NCI-H510A (cell line): Measurements from ENCODE around the gene MRPL57.
"Not testable (repeated sequence)": the region's sequence is repeated elsewhere in the genome, so short reads cannot be mapped to it uniquely, and the experiment has no call there.

Experiments
- DNase-seq: peaks from one replicate; lab custom pipeline; 2025; lab: John Stamatoyannopoulos, UW

Gene MRPL57

DNA sequence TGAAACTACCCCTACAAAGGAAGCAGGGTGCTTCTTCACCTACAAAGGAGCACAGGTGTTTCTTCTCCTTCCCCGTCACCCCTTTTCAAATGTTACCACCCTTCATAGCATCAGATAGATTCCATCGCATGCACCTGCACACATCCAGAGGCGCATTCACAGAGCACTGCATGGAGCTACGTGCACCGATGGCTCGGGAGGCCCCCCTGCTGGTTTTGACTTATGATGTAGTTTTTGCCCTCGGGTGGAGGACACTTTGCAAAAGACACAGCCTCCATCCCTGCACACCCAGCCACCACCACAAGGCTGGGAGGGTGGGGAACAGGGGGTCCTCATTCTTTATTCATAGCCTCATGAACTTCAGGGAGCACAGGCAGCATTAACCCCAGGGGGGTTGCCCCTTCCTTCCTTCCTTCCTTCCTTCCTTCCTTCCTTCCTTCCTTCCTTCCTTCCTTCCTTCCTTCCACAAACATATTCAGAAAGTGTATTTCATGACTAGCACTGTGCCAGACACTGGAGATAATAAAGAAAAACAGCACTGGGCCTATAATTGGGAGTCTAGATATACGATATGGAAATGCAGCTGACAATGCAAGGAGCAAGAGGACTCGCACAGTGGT is 21.3 kb downstream of the MRPL57 start:
- DNase-seq, result not testable (repeated sequence)

DNA sequence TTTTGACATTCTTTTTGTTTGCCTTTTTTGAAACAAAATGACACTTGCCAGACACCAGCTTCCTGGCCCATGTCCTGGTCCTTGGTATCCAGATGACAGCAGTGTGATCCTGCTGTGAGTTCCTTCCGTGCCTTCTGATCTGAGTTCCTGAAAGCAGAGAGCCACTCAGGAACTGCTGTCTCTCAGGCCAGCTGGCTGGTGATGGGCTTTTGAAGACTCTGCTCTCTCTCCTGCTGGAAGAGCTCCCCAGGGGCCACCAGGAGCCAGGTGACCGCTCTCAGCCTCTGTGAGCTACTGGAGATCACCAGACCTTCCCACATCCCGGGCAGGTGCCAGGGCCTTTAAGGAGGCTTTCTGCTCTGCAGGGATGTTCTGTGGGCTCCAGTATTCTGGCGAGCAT is 21.9 kb downstream of the MRPL57 start:
- not testable (repeated sequence) for DNase-seq

DNA sequence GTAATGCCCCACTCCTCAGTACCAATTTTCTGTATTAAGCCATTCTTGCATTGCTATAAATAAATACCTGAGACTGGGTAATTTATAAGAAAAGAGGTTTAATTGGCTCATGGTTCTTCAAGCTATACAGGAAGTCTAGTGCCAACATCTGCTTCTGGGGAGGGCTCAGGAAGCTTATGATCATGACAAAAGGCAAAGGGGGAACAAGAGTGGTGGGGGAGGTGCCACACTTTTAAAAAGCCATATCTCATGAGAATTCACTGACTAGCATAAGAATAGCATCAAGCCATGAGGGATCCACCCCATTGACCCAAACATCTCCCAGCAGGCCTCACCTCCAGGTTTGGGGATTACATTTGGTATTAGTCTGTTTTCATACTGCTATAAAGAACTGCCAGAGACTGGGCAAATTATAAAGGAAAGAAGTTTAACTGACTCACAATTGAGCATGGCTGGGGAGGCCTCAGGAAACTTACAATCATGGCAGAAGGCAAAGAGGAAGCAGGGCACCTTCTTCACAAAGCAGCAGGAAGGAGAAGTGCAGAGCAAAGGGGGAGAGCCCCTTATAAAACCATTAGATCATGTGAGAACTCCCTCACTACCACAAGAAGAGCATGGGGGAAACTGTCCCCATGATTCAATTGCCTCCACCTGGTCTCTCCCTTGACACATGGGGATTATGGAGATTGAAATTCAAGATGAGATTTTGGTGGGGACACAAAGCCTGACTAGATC is 25.2 kb downstream of the MRPL57 start:
- not testable (repeated sequence) for DNase-seq

DNA sequence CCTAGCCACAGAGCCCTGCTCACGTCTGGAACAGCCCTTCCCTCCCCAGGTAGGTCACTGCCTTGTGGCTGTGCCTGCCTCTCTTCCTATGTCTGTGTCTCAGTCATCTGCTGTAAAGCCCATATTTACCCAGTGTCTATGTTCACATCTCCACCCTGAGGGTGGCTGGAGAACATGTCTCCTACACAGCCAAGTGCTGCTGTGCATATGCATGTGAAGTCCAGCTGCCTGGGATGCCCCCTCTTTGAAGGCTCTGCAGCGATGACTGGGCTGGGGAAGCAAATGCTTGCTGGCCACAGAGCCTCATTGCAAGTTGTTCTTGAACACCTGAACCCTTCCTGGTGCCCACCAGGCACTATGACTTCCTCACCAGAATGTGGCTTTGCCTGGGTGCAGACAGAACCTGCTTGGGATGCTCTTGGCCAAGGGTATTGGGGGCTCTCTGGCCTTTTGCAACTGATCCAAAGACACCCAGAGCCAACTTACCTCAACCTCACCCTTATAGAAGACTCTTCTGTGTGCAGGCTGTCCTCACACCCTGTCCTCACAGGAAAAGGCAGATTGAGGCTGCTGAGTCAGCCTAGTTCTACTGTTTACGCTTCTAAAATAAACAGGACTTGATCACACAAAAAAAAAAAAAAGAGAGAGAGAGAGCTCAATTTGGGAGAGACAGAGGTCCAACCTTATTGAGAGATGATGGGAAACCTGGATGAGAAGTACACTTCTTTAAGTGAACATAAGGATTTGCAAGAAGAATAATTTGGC is 26.5 kb downstream of the MRPL57 start:
- no peak for DNase-seq

DNA sequence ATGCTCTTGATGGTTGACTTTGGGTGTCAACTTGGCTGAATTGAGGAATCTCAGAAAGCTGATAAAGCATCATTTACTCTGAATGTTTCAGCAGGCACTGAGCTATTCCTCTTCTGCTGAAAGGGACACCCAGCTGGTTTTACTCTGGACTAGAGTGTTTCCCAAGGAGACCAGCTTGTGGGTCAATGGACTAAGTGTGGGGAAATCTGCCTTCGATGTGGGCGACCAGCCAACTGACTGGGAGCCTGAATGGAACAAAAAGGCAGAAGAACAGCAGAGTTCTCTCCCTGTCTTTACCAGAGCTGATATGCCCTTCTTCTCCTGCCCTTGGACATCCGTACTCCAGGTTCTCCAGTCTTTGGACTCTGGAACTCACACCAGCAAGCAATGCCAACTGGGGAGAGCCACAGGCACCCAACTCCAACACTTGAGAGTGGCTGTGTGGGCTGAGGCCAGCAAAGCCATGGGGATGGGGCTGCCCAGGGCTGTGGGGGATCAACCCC is 32.2 kb downstream of the MRPL57 start:
- DNase-seq, result no peak

DNA sequence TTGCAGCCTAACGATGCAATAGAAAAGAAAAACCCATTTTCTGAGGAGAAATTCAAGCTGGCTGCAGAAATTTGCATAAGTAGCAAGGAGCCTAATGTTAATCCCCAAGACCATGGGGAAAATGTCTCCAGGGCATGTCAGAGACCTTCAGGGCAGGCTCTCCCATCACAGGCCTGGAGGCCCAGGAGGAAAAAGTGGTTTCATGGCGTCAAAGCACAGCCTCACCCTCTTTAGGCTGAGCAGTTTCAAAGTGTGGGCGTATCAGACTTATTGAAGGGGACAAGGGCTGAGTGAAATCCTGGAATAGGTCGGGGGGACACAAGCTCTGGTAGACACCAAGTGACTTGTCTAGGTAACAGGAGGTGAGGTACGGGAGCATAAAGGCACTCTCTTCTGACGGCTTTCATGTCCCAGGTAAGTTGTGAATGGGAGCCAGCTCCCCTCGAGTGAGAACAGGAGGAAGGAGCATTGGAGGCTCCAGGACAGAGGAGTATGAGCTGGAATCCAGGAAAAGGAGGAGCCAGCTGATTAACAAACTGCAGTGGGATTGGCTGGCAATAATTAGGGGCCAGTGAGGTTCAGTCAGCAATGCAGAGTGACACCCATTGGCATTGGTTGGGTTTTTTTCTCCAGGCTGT is 35.8 kb downstream of the MRPL57 start:
- no peak for DNase-seq

DNA sequence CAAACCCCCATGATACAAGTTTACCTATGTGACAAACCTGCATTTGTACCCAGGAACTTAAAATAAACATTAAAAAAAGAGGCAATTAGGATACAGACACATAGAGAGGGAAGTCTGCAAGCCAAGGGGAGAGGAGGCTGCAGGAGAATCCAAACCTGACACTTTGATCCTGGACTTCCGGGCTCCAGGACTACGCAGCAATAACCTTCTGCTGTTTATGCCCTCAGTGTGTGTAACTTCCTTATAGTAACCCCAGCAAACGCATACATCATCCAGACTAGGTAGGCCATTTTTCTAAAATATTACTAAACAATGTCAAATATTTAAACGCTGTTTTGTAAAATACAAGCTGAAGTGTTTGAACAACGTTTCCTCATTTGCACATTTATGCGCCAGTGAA is 39.0 kb downstream of the MRPL57 start:
- not testable (repeated sequence) for DNase-seq

DNA sequence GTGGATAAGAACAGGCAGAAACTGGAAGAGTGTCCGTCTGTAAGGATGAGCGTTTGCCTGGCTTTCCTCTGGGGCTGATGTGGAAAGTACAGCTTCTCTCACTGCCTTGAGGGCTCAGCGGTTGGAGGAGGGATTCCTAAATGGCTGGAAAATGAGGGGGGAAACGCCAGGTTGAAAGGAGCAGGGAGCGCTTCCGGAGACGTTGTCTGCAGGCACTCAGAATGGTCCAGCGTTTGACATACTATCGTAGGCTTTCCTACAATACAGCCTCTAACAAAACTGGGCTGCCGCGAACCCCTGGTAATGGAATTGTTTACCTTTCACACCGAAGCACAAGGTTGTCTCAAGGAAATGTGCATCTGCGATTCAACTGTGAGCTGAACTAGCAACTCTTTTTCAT is 39.9 kb downstream of the MRPL57 start:
- DNase-seq, result no peak

DNA sequence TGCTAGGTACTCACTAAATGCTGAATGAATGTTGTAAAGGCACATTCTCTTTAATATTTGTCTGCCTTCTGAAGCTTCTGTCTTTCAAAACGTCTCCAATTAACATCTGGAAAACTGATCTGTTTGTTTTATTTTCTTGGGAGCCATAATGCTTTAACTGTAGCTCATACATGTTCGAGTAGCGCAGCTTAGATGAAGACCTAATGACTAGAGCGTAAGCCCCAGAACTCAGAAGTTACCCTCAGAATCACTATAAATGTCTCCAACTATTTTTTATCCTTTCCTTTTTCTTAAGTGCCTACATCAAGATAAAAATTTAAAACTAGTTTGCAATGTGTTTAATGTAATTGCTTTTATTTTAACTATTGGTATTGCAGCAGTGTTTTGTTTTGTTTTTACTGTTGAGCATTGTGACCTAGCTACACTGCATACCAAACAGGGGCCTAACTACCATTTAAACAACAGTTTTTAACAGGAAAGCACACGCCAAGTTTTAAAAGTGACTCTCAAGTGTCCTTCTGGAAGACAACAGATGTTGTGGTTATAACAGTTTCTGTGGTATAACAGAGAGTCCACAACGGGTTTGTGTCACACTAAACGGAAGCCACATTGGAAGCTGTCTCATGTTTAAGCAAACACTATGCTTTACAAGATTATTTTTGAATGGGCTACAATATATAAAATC is 42.0 kb downstream of the MRPL57 start:
- no peak for DNase-seq

DNA sequence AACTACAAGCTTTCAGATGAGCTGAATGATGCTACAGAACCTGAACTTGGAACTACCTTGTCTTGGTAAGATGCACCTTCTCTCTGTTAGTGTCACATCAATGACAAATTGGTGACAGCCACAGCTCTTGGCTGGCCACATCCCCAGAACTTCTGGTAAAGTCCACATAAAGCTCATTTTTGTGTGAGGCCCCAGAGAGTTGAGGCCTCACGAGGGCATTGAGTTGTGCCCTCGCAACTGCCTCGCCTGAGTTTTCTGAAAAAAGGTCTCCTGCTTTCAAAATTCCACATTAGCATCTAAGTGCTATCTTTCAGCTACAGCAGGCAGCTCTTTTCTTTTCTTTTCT is 42.6 kb downstream of the MRPL57 start:
- DNase-seq, result no peak

DNA sequence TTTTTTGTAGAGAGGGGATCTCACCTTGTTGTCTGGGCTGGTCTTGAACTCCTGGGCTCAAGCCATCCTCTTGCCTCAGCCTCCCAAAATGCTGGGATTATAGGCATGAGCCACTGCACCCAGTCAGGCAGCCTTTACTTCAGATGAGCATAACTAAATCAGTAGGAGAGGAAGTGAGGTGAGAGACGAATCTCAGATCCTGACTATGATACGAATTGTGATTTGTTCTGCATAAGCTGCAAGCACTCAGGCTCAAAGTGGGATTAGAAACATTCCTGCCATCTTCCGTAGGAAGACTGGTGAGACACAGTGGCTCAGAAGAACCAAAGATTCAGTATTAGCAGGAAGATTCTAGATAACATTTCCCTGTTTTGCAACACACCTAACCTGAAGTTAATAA is 43.3 kb downstream of the MRPL57 start:
- not testable (repeated sequence) for DNase-seq

DNA sequence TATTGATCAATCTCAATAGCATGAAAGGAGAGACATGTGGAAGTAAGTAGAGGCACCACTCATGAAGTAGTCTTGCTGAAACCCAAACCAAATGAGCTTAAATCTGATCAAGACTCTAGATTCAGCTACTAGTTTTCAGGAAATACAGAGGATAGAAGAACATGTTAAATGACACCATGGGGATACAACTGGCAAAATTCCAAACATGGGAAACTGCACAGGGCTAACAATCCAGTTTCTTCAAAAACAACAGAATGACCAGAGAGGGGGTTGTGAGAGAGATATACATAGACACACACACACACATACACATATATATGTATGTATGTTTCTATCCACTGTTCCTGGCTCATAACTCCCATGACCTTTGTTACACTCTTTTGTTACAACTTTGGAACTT is 44.8 kb downstream of the MRPL57 start:
- no peak for DNase-seq

DNA sequence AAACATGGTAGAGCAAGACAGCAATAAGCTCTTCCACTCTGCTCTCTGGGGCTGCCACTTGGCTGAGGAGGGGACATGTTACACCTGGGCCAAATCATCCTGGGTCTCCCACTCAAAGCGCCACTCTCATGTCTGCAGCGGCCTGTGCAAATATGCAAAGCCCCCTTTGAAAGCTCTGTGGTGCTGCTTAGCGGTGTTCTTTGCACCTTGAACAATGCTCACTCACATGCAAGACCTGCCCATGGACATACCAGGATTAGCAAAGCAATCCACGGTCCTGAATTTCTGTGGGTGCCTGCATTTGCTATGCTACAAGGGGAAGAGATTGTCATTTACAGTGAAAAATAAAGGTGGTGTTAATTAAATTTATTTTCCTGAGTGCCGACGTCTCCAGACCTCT is 48.6 kb downstream of the MRPL57 start:
- no peak for DNase-seq

DNA sequence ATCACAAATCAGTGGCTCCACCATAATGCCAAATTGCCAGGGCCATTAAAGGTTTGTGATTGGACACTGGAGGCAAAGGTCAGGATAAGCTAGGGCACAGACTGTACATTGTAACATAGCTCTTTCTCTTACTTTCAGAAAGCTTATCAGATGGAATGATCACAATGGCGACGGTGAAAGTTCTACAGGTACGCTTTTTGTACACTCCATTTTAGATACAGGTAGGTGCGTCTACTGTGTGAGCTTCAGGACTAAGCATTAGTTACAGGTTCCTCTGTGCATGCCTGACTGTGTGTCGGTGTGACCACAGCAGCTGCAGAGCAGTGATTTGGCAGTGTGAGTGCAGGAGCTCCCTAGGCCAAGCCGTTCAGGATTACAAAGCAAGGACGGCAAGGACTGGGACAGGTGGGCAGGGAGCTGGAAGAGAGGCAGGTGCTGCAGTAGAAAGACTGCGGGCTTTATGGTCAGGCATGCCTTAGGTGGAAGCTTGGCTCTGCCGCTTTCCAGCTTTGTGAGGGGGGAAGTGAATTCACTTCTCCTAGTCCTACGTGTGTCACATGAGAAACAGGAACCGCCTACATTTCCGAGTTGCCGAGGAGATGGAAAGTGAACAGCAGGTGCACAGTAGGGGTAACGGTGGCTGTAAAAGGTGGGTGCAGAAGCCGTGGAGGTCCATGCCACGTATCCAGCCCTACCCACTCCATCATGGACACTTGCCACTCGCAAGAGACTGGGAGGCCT is 49.6 kb downstream of the MRPL57 start:
- no peak for DNase-seq

DNA sequence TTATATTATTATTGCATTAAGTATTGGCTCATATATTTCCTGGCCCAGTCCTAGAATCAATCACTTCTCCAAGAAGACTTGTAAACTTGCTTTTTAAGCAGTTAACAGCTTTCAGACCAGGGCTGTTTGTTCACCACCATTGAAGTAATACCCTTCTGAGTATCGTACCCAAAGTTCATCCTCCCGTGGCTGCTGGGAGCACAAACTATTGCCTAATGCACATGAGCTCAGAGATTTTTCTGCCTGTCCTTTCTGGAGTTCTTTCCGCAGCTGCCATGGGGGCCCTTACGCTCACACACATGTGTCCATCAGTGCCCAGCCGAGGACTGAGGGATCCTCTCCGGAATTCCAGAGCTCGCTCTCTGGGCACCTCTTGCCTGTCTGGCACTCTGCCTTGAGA is 51.5 kb downstream of the MRPL57 start:
- no peak for DNase-seq
